NCI-H748 treated with DMSO at 0.1 percent for 48 hours (cell line): Measurements from ENCODE around the gene ASCC3.
A peak's percentile ranks its signal among the peaks of the same experiment; 100 is the strongest.
"Not testable (repeated sequence)": the region's sequence is repeated elsewhere in the genome, so short reads cannot be mapped to it uniquely, and the experiment has no call there.

Experiments used
- DNase-seq: peaks from one replicate; lab custom pipeline; 2025; lab: John Stamatoyannopoulos, UW

ASCC3 gene

DNA sequence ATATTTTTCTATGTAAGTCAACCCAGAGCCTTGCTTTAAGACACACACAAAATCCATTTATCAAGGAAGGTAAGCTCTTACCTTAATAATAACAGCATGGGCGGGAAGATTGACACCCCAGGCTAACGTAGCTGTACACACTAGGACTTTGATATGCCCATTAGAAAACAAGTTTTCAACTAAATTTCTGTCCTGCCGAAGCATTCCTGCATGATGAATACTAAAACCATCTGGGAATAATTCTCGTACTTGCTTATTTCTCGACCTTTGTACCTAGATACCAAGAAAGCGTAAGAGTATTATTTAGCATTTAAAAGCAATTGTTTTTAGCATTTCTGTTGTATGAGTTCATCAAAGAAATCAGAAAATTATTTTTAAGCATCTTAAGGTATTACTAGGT, 218.9 kb downstream of the ASCC3 start:
- DNase-seq, result no peak

DNA sequence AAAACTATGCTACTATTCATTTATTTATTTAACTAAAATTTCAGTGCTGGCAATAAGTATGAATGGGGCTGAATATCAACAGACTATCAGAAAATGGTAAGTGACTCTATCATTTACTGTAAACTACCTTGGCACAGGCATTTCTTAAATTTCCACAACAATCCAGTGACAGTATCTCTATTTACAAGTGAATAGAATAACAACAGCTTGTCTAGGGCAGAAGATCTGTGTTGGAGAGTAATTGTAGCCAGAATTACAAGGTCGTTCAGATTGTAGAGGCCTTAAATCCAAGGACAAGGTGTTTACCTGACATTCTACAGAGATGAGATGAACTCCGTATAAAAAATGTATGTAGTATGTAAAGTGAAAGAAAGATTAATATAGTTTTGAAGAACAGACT, 222.6 kb downstream of the ASCC3 start:
- no peak for DNase-seq

DNA sequence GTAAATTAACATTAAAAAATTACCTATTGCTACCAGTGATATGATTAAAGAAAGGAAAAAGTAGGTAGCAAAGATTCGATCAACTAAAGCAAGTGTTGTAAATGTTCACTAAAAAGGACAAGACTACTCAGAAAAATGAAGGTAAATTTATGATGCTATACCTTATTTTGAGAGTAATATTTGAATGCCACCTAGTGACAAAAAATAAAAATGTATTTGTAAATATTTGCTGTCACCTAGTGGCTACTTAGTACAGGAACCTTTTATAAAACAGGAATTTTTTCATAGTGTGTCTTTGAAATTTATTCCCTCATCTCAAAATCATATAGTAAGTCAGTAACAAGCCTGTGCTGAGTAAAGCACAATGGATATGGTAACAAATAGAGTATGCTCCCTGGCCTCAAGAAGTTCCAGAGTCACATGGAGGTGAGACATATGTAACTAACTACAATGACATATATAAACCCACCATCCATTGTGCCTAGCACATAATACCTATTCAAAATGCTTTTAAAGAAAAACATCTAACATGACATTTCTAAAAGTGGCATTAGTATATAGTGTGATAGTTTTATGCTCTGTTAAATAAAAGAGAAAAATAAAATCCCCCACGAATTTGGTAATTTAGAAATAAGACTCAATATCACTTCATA, 223.3 kb downstream of the ASCC3 start:
- DNase-seq, result peak; percentile 86

DNA sequence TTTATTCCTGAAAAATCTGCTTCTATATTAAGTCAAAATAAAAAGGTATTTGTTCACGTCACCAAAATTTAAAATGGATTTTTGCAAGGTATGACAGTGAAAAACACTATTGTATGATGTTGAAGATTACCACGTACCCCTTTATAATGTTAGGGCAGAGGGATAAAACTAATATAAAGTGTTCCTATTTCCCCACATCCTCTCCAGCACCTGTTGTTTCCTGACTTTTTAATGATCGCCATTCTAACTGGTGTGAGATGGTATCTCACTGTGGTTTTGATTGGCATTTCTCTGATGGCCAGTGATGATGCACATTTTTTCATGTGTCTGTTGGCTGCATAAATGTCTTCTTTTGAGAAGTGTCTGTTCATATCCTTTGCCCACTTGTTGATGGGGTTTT, 240.0 kb downstream of the ASCC3 start:
- DNase-seq, result not testable (repeated sequence)

DNA sequence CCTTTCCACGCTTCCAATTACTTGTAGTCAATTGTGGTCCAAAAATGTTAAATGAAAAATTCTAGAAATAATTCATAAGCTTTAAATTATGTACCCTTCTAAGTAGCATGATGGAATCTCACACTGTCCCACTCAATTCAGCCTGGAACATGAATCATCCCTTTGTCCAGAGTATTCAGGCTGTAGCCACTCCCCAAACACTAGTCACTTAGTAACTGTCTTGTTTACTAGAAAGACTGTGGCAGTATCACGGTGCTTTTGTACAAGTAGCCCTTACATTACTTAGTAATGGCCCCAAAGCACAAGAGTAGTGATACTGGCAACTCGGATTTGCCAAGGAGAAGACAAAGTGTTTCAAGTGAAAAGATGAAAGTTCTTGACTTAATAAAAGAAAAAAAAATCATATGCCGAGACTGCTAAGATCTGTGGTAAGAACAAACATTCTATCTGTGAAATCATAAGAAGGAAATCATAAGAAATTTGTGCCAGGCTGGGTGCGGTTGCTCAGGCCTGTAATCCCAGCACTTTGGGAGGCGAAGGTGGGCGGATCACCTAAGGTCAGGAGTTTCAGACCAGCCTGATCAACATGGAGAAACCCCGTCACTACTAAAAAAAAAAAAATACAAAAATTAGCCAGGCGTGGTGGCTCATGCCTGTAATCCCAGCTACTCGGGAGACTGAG, 247.9 kb downstream of the ASCC3 start:
- peak; percentile 25 for DNase-seq

GRCh38 chr6:100630536-100630935, 250.6 kb downstream of the ASCC3 start:
- DNase-seq, result no peak

DNA sequence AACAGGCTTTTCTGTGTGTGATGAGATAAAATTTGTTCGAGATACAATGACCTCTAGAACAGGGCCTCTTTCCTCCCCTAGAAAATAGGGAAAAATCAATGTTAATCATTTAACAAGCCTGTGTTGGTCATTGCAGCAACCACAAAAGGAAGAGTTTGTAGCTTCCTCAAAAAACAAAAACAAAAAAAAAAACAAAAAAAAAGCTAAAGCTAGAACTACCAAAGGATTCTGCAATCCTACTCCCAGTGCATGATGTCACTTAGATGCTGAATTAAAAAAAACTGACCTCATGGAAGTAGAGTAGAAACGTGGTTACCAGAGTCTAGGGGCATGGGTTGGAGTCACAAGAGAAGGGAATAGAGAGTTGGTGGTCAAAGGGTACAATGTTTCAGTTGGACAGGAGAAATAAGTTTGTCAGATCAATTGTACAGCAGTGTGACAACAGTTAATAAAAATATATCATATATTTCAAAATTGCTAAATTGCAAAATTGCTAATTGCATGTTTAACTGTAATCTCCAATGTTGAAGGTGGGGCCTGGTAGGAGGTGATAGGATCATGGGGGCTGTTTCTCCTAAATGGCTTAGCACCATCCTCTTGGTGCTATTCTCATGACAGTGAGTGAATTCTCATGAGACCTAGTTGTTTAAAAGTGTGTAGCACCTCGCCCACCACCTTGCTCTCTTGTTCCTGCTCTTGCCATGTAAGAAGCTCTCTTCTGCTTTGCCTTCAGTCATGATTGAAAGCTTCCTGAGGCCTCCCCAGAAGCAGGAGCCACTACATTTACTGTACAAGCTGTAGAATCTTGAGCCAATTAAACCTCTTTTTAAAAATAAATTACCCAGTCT, 253.0 kb downstream of the ASCC3 start:
- DNase-seq, result no peak

DNA sequence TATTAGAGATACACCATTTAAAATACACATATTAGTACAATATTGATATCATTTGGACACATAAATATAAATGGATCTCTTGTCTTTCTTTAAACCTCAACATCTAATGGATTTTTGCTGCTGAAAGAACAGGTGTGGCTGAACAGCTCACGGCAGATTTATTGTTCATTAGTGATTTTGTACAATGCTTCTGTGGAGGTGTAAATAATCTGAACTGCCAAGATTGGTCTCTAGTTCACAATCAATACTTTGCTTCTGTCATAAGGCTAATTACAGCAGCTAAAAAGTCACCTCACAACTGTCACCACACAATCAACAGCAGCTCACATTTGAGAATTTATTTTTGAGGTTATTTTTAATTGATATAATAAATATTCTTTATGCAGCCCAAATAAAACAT, 254.4 kb downstream of the ASCC3 start:
- DNase-seq, result peak; percentile 72

DNA sequence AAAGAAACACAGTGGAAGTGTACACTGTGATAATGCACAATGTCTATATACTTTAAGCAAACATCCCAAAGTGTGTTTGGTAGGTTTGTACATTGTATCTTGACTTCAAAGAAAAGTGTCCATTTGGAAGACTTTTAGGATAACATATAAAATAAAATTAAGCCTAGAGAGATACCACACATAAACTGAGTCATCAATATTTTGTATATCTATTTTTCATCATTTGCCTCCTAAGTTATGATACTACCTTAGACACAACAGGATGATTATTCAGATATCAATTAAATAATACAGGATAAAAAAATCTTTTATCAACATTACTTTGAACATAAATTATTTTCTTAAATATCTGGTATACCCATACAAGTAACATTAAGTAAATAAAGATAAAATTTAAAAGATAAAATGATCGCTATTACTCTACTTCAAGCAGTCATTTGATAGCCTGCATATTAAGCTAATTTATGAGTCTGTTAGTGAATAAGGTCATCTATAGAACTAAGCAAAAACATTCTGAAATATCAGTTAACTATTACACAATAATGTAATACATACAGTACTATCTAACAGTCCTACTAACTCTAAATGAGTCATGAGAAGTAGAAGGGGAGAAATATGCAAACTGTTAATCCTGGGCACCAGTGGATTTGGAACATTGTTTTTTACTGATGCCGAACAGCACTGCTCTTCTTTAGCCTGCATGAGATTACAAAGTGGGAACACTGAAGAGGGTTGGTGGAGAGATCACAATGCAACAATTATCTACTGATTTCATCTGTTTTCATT, 258.0 kb downstream of the ASCC3 start:
- DNase-seq, result no peak

- no peak for DNase-seq
Observed at GRCh38 chr6:100620085-100620840, 260.9 kb downstream of the ASCC3 start.

DNA sequence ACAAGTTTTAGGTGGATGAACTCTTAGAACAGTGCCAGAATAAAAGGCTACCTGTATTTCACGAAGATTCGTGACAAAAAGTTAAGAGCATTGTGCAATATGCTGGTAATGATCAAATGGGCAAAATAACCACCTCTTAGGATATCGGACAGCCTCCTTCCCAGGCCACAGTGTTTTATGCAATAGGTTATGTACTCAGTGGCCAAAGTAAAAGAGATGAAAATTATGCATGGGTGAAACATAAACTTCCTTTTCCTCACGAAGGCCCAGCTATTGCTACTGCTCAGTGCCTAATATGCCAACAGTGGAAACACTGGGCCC, 262.8 kb downstream of the ASCC3 start:
- DNase-seq, result no peak

DNA sequence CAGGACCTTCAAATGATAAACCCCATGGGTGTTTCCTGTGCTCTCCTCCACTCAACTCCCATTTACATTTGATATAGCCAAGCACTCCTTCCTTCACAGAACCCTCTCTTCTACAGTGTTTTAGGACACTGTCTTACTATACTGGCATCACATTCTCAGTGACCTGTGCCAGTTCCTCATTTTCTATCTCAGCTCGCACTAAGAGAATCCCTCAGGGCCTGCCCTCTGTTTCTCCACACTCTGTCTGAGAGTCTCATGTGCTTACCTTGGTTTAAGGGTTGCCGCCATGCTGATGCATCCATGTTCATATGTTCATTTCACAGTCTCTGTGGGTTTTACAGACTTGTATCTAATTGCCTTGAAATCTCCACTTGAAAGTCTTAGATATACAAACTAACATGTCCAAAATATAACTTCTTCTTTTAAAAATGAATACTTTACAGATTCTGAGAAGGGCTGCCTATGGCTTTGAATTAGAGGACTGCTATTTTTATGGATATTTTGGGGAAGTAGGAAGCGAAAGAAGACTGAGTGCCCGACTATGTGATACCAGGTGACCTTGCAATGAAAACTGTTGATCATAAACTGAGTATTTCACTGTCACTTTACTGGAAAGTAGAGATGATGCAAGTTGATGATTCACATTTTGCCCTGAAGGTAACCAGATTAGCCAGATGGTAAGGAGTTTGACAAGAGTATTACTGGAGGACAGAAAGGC, 263.3 kb downstream of the ASCC3 start:
- DNase-seq, result no peak

DNA sequence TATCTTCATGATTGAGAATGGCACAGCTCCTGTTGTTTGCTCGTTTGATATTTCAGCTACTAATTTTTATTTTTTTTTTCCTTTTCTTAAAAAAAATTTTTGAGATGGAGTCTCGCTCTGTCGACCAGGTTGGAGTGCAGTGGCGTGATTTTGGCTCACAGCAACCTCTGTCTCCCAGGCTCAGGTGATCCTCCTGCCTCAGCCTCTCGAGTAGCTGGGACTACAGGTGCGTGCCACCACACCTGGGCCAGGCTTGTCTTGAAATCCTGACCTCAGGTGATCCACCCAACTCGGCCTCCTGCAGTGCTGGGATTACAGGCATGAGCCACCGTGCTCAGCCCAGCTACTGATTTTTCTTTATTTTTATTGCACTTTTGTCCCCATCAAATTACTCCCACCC, 266.2 kb downstream of the ASCC3 start:
- DNase-seq, result no peak

DNA sequence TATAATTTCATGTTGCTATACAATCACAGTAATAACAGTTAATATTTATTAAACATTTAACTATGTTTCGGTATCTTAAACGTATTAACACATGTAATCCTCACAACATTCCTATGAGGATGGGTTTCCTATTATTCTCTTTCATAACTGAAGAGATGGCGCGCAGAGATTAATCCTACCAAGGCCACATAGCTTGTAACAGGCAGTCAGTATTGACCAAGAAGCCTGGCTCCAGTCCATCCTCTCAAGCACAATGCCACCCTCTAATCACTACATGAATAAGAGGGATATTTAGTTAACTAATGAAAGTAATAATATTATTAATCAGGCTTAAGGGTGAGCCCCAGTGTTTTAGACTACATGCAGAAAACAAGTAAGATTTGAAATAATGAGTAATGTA, 266.7 kb downstream of the ASCC3 start:
- no peak for DNase-seq

- DNase-seq, result no peak
Observed at GRCh38 chr6:100613656-100614055, 267.5 kb downstream of the ASCC3 start.

GRCh38 chr6:100612094-100612493, 269.0 kb downstream of the ASCC3 start:
- no peak for DNase-seq

DNA sequence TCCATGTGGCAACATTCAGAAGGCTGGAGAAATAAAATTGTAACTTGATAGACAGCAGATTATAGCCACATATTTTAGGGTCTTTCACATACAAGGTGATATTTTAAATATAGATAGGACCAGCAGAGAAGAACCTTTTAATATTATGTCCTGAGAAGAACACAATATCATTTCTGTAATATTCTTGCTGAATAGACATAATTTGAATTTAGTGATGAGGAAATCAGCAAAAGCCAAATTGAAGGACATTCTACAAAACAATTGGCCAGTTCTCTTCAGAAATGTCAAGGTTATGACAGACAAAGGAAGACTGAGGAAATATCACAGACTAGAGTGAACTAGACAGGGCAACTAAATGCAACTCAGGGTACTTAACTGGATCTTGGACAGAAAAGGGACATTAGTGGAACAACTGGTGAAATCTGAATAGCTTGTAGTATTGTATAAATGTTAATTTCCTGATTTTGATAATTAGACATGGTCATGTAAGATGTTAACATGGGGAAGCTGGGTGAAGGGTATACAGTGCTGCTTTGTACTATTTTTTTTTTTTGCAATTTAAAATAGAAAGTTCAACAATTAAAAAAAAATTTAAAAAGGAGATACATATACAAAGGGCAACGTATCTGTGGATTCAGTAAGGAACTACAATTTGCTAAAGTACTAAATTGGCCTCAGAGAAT, 281.9 kb downstream of the ASCC3 start:
- no peak for DNase-seq

GRCh38 chr6:100595456-100595855, 285.7 kb downstream of the ASCC3 start:
- no peak for DNase-seq

DNA sequence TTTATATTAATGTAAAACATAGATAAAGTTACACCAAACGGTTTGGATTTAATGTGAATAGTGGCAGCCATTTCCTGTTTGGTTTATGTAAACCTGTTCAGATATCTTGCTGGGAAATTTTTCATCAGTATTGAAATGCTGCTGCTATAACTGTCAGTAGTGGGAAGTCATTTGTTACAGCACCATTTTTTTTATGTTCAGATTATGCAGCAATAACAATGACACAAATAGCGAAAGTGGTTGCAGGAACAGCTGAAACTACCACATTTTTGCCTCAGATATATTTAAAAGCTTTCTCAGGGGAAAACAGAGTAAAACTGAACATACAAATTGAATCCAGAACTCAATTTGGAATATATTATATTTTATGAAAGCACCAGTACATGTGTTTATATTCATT, 287.6 kb downstream of the ASCC3 start:
- DNase-seq, result peak; percentile 81

DNA sequence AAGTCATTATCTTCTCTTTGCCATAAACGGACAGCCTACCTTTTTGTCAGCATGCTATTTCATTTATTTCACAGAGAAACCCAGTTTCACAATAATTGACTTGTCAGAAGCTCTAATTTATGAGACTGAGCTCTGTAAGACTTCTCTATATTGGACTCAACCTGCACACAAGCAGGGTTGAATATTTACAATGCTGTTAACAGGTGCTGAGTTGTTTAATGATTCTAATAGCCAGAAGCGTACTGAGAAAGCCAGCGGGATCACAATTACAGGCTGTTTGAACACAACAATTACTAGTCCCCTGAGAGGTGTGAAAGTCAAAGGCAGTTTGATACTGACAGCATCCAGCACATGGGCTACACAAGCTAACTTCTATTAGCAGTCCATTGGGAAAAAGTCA, 288.2 kb downstream of the ASCC3 start:
- peak; percentile 99 for DNase-seq
